HG02840 (cell line): Measurements from ENCODE around the gene CACUL1.
A peak's percentile ranks its signal among the peaks of the same experiment; 100 is the strongest.

Experiments
- ATAC-seq: cut with Tn5 transposase; IDR thresholded peaks from one replicate; pipeline ENCODE4 v1.9.1; 2021; ENCODE audit warnings: mild to moderate bottlenecking, moderate library complexity, moderate number of reproducible peaks; ENCODE audit not compliant: unreplicated experiment, low FRiP score

CACUL1 gene

GRCh38 chr10:118735294-118735693, 19.5 kb downstream of the CACUL1 start:
- no peak for ATAC-seq

GRCh38 chr10:118734475-118734874, 20.3 kb downstream of the CACUL1 start:
- no peak for ATAC-seq

DNA sequence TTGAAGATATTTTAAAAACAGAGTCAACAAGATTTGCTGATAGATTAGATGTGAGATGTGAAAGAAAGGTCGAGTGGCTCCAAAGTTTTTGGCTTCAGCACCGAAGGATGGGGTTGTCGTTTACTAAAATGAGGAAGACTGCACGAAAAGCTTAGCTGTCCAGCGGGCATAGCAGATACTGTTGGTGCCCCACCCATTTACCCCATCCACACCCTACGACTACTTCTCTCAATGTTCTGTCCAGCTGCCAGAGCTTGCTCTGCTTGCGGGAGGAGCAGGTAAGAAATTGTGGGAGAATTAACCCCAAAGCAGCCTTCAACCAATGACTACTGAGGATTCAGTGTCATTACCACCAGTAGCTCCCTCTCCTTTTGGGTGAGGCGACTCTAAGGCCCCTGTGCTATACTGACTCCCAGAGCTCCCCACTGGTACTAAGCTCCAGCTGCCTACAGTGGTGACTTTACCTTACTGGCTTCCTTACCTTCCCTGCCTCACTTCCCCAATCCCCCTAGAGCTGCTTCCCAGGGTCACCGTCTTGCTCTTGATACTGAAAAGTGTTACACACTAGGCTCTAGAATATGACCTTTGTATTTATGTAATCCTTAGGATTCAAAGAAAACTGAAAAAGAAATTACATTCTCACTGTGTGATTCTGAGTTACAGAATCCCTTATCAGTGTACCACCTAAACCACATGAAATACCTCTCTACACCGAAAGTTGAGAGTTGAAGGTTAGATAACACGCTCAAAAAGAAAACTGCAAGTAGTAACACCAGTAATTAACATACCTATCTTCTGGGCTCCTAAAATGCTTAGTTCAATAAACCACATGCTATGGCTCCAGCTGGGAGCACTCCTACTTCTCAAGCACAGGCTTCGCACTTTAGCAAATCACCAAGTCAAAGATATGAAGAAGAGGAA, 22.3 kb downstream of the CACUL1 start:
- ATAC-seq: no peak

GRCh38 chr10:118730756-118731456, 23.9 kb downstream of the CACUL1 start:
- ATAC-seq: no peak

DNA sequence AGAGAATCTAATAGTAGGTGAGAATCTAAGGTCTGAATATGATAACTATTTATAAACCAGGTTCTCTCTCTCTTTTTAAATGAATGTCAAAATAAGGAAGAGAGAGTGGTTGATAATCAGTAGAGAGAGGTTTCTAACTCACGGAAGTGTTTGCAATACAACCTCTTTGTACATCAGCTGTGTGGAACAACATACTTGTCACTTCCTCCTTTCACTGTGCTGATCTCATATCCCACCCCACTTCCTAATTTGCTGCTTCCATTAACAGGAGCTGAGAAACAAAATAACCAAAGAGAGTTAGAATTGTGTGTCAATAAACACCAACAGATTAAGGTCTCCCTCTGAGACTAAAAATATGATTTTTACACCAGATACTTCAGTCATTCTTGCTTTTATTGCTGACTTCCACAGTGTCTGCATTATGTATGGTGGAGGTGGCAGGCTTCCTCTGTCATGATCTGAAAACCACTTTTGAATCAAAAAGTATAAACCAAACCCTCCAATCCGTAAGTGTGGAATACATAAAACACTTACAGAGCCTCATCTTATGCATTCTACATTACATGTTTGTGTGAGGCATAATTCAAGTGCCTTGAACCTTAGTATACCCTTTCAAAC, 25.0 kb downstream of the CACUL1 start:
- ATAC-seq: peak; percentile 78

- no peak for ATAC-seq
Measured at GRCh38 chr10:118729200-118729599, 25.6 kb downstream of the CACUL1 start.

- no peak for ATAC-seq
Measured at GRCh38 chr10:118725886-118726500, 28.8 kb downstream of the CACUL1 start.

GRCh38 chr10:118723466-118723865, 31.3 kb downstream of the CACUL1 start:
- no peak for ATAC-seq

GRCh38 chr10:118721539-118721876, 33.3 kb downstream of the CACUL1 start:
- ATAC-seq: no peak

DNA sequence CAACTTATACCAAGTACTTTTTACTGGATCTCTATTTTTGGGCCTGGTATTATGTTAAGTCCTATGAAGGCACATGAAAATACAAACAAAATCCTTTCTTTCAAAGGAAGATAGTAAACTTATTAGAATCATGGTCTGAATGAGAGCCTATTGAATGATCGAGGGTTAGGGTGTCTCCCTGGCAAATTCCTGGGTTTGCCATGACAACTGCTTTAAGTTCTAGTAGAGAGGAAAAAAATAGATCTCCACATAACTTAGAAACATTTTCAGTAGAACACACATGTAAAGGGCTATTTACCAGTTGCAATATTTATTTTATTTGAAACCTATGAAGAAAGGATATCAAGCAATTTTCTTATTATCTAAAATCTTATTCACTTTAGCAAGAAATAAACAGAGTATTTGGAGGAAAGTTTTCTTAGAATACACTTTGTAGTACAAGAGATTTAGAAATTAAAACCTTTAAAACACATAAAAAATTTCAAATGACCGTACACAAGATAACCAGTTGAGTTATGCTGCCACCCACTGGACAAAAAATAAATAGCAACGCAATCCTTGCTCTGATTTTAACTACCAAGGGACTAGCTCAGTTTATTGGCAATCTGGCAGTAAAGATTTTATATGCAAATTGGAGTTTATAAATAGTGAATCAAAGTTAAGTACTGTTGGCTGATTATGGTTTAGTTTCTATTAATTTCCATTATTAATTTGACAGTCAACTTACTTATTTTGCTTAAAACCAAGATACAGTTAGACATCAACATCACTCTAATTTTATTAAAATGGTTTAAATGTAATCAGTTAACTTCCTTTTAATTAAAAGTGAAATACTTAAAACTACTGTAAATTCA, 33.9 kb downstream of the CACUL1 start:
- no peak for ATAC-seq

GRCh38 chr10:118714366-118714765, 40.4 kb downstream of the CACUL1 start:
- ATAC-seq: no peak

- no peak for ATAC-seq
Measured at GRCh38 chr10:118712930-118713634, 41.7 kb downstream of the CACUL1 start.

- ATAC-seq: no peak
Measured at GRCh38 chr10:118712080-118712479, 42.7 kb downstream of the CACUL1 start.

GRCh38 chr10:118710487-118710886, 44.3 kb downstream of the CACUL1 start:
- ATAC-seq: no peak

GRCh38 chr10:118708571-118708970, 46.2 kb downstream of the CACUL1 start:
- ATAC-seq: no peak

DNA sequence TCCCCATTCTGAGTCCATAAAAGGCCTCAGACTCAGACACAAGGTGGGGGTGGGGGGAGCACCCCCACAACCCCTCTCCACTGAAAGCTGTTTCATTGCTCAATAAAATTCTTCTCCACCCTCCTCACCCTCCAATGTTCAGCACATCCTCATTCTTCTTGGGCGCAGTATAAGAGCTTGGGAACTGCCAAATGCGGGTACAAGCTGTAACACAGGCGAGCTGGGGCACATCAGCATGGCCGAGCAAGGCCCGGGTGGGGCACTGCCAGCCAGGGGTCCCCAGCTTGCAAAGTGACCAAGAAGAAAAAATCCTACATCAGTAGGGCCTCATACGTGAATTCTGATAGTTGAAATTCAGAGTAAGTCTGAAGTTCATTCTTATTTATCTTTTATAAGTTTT, 50.1 kb downstream of the CACUL1 start:
- ATAC-seq: no peak

DNA sequence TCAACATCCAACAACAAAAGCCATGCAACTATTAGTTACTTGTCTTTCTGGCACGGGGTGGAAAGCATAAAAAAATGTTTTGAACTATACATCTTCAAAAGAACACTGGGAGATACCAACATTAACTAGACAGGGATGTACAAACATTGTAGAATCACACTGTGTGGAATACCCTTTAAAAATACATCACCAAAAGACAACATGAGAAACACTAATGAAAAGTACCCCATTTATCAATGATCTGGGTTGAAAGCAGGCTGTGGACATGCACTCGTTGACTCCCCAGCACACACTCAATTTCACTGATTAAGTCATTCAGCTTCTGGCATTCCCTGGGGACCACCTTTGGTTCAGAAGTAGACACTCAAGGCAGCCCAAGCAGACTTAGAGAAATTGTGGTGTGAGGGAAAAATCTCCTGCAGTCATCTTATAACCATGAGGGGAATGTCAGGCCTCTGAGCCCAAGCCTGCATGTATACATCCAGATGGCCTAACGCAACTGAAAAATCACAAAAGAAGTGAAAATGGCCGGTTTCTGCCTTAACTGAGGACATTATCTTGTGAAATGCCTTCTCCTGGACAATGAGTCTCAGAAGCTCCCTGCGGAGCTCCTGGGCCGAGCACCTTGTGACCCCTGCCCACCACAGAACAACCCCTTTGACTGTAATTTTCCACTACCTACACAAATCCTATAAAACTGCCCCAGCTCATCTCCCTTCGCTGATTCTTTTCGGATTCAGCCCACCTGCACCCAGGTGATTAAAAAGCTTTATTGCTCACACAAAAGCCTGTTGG, 53.0 kb downstream of the CACUL1 start:
- no peak for ATAC-seq

DNA sequence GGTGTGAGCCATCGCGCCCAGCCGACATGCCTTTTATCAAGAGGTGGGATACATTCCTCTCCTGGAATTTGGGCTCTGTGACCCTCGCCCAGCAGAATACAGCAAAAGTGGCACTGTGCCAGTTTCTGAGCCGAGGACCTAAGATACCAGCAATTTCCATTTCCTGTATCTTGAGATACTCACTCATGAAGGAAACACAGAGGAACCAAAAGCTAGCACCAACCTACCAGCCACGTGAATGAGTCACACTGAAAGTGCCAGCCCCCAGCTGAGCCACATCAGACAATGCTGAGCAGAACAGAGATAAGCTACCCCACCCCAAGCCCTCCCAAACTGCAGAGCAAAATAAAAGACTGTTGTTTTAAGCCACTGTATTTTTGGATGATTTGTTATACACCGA, 56.3 kb downstream of the CACUL1 start:
- ATAC-seq: no peak

DNA sequence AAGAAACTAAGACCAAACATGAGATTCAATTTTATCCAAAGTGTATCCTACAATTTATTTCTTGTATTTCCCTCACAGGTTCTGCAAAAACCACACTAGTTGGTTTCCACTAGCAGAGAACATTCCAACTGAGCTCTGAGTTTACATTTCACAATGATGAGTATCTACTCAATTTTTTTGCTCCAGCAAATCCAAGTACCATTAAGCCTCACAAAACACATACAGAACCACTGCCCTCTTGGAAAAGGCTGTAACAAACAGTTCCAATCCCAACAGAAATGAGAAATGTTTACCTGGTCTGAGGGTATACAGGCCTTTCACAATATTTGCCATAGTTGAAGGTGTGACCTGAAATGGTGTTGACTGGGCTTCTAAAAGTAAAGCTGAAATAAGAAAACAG, 59.9 kb downstream of the CACUL1 start:
- ATAC-seq: no peak
